Measurements from ENCODE around the gene PWP1.

Gene PWP1

GRCh38 chr12:107685360-107686248 is at the start of gene PWP1:
Gene PWP1 (plus strand): TSS chr12:107685799. CDS start chr12:107685900, 101 bp downstream.
- in situ Hi-C loops (cut with HindIII; ENCODE audit: low sequenced_read_pairs), result loop anchor here (10.0 kb wide), 1 partner anchor 59 kb away; no protein-coding TSS in a partner anchor

- in situ Hi-C loops (cut with HindIII; ENCODE audit: low sequenced_read_pairs), result no loop called here
Measured at GRCh38 chr12:107641154-107641553, 44.4 kb upstream of the PWP1 start.

GRCh38 chr12:107642240-107642639 is 43.4 kb upstream of the PWP1 start:
- in situ Hi-C loops (cut with HindIII; ENCODE audit: low sequenced_read_pairs), result no loop called here

DNA sequence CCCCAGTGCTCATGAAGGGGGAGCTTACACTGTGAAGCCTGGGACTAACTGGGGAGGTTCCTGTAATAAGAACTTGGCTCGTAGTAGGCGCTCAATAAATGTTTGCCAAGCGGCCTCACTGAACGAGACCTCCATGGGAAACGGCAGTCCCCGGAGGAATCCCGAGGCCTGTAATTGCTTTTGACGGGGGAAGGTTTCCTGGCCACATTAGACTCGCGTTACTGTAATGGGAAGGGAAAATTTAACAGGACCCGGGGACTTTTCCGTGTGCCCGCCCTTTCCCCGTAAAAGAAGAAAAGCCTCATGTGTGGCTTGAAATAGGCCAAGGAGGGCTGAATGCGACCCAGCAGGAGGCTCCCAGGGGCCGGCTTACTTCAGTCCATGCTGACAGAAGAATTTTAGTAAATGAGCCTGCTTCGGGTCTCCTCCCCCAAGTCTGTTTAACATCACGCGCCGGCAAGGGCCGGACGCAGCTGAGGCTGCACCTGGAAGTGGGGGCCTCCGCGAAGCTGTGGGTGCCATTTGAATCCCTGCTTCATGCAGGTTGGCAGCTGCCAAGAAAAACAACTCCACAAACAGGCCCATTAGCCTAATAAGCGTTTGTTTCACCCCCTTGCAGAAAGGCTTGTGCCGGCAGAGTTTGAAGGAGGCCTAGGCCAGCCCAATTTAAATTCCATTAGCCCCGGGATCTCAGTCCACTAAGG is 39.8 kb upstream of the PWP1 start:
- in situ Hi-C loops (cut with HindIII; ENCODE audit: low sequenced_read_pairs), result no loop called here

DNA sequence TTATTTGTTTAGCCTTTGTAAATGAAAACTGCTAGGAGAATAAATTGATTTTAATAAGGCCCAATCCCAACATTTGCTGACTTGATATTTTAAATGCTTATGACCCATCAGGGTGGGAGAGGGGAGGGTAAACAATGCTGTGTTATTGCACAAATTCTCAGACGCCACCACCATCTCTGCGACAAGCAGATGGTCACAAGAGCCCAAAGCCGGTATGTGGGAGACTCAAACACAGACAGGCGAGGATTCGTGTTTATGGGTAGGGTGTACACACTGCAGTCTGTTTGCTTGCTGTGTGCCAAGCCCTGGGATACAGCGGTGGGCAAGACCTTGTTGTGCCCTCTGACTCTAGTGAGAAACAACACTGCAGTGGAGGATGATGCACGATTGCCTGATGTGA is 39.2 kb upstream of the PWP1 start:
- in situ Hi-C loops (cut with HindIII; ENCODE audit: low sequenced_read_pairs), result no loop called here

DNA sequence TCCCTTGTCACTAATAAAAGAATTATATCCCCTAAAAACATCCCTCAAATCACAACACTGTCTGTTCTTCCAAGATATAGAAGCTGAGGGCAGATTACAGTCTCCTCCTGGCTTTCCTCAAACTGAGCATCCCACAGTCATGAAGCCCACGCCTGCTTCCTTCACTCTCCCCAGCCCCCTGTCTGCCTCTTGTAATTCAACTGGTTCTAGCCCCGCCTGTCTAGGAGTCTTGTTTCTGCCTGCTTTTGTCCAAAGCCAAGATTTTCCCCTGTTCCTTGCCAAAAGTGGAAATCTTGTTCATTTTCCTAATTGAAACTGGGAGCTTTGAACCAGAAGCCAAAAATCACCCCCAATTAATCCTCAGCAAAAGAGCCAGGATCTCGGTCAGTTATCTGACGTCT is 35.9 kb upstream of the PWP1 start:
- in situ Hi-C loops (cut with HindIII; ENCODE audit: low sequenced_read_pairs), result loop anchor here (25.0 kb wide), 1 partner anchor 238 kb away; no protein-coding TSS in a partner anchor

GRCh38 chr12:107650977-107651376 is 34.6 kb upstream of the PWP1 start:
- in situ Hi-C loops (cut with HindIII; ENCODE audit: low sequenced_read_pairs), result loop anchor here (25.0 kb wide), 1 partner anchor 236 kb away; no protein-coding TSS in a partner anchor

GRCh38 chr12:107651571-107652449 is 33.8 kb upstream of the PWP1 start:
- in situ Hi-C loops (cut with HindIII; ENCODE audit: low sequenced_read_pairs), result loop anchor here (25.0 kb wide), 1 partner anchor 235 kb away; no protein-coding TSS in a partner anchor

- in situ Hi-C loops (cut with HindIII; ENCODE audit: low sequenced_read_pairs), result loop anchor here (25.0 kb wide), 1 partner anchor 234 kb away; no protein-coding TSS in a partner anchor
Measured at GRCh38 chr12:107653519-107653918, 32.1 kb upstream of the PWP1 start.

DNA sequence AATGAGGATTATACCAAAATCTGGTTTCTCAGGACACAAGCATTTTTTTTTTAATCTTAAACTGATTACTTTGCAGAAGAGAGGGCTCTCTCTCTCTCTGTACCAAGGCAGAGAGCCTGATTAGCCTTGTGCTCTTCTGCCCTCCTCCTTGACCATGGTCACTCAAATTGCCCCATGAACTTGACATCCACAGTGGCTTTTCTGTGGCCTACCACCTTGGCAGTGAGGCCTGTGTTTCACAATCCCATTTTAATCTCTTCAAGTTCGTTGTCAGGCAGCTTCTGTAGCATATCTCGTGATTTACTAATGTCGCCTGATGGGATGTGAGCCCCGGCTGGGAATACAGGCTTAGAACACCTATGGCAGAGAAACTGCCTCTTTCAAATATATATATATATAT is 30.7 kb upstream of the PWP1 start:
- in situ Hi-C loops (cut with HindIII; ENCODE audit: low sequenced_read_pairs), result loop anchor here (25.0 kb wide), 1 partner anchor 232 kb away; no protein-coding TSS in a partner anchor

DNA sequence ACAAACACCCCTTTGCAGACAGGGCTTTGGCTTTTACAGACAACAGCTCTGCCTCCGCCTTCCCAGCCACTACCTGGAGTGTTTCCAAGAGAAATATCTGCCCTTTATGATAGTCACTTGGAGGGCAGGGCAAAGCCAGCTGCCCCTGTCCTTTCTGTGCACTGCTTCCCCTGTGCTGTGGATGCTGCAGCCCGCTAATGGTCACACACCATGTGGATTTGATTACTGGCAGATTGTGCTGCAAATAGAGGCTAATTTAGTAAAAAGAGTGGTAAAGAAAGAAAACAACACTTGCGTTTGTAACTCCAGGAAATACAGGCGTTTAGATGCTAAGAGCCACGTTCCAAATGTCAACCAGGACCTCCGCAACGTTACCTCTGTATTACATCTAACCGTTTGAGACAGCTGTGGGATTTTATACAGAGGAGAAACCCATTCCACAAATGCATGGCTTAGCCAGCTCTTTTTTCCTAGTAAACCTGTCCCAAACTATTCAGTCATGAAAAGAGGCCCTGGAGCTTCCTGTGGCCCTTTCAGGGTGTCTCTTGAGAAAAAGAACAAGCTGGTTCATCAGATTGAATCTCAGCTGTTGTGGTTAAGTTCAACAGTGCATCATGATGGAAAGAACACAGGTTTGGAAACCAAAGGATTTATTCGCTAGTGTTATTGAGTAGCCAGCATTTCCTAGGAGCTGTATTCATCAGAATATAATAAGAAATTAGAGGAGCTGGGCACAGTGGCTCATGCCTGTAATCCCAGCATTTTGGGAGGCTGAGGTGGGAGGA is 30.1 kb upstream of the PWP1 start:
- in situ Hi-C loops (cut with HindIII; ENCODE audit: low sequenced_read_pairs), result loop anchor here (25.0 kb wide), 1 partner anchor 232 kb away; no protein-coding TSS in a partner anchor

- in situ Hi-C loops (cut with HindIII; ENCODE audit: low sequenced_read_pairs), result loop anchor here (25.0 kb wide), 1 partner anchor 231 kb away; no protein-coding TSS in a partner anchor
Measured at GRCh38 chr12:107656302-107656701, 29.3 kb upstream of the PWP1 start.

DNA sequence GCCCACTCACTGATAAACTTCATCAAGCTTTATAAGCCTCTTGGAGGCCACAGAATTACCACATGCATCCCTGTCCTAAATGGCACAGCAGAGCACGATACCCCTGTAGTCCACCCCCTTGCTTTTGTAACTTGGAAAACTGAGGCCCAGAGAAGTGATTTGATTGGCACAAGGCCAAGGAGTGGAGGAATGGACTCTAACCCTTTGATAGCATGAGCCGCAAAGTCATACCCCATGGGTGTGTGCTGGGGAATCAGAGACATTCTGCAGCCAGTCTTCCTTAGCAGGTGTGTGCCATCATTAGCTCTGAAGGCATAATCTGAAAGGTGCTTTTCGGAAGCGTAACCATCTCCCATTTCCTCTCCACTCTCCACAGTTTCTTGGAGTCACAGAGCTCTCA is 28.5 kb upstream of the PWP1 start:
- in situ Hi-C loops (cut with HindIII; ENCODE audit: low sequenced_read_pairs), result loop anchor here (25.0 kb wide), 1 partner anchor 230 kb away; no protein-coding TSS in a partner anchor

- in situ Hi-C loops (cut with HindIII; ENCODE audit: low sequenced_read_pairs), result loop anchor here (25.0 kb wide), 1 partner anchor 230 kb away; no protein-coding TSS in a partner anchor
Measured at GRCh38 chr12:107657621-107658020, 28.0 kb upstream of the PWP1 start.

DNA sequence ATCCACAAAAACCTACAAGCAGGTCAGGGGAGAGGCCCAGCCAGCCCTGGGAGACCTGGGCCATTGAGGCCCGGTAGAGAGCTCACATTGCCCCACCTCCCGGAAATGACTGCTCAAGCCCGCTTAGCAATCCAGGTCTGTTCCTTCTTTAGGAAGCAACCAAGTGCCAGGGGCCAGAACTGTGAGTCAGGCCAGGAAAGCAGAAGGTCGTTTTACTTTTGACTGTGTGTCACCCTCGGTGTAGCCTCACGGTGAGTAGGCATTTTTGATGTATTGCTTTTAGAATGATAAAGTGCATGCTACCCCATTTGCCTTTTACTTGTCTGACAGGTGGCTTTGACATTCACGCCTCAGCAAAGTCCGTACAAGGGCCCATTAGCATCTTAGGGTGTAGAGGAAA is 25.4 kb upstream of the PWP1 start:
- in situ Hi-C loops (cut with HindIII; ENCODE audit: low sequenced_read_pairs), result loop anchor here (25.0 kb wide), 1 partner anchor 227 kb away; no protein-coding TSS in a partner anchor

DNA sequence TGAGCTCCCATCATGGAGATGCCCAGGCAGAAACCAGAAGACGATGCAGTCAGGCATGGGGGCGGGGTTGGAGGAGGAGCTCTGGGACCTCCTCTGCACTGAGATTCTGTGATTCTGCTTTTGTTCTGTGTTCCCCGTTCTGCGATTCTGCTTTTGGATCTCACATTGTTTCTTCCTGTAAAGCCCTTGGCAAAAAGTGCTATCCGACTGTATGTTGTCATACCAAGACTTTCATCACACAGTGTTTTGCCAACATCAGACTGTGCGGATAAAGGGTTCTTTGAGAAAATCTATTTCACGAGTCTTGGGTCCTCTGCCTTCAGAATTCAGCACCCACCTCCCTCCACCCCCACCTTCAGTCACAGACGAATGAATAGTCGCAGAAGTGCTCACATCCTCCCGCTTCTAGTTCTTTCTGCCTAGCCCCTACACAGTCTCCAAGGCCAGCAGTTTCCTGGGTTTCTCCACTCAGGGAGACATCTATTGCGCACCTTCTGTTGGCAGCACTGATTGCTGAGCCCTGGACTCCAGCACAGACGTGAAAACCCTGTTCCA is 24.7 kb upstream of the PWP1 start:
- in situ Hi-C loops (cut with HindIII; ENCODE audit: low sequenced_read_pairs), result loop anchor here (25.0 kb wide), 1 partner anchor 226 kb away; no protein-coding TSS in a partner anchor

- in situ Hi-C loops (cut with HindIII; ENCODE audit: low sequenced_read_pairs), result loop anchor here (25.0 kb wide), 1 partner anchor 225 kb away; no protein-coding TSS in a partner anchor
Measured at GRCh38 chr12:107661830-107662229, 23.8 kb upstream of the PWP1 start.

GRCh38 chr12:107662484-107662883 is 23.1 kb upstream of the PWP1 start:
- in situ Hi-C loops (cut with HindIII; ENCODE audit: low sequenced_read_pairs), result loop anchor here (25.0 kb wide), 1 partner anchor 225 kb away; no protein-coding TSS in a partner anchor

DNA sequence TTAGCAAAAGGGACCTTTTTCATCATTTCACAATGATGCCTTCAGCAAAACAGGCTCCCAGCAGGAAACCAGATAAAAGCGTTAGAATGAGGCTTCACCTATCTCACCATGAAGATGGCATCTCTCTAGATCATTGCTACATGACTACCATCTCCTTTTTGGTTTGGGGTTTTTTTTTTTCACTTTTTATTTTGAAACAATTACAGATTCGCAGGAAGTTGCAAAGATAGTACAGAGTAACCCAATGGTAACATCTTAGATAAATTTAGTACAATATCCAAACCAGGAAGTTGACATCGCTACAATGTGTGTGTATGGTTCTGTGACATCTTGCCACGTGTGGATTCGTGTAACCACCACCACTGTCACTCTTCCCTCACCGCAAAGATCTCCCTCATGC is 22.3 kb upstream of the PWP1 start:
- in situ Hi-C loops (cut with HindIII; ENCODE audit: low sequenced_read_pairs), result loop anchor here (25.0 kb wide), 1 partner anchor 224 kb away; no protein-coding TSS in a partner anchor
